Activated CD4-positive, alpha-beta T cell treated with anti-CD3 and anti-CD28 coated beads, Interleukin-2, amount 50 U/mL, for 1 hour (primary cell): ENCODE data around the gene MAK.
"Not testable (repeated sequence)": the region's sequence is repeated elsewhere in the genome, so short reads cannot be mapped to it uniquely, and the experiment has no call there.

ENCODE experiments used
- DNase-seq: peaks from one replicate; pipeline ENCODE4 v3.0.0-alpha.2; 2020

Gene MAK

GRCh38 chr6:10837995-10838793 is at the start of gene MAK:
TSS of gene MAK (minus strand) at chr6:10838539. CDS start at chr6:10830648, 7,891 bp downstream.
- DNase-seq = peak; percentile 82

GRCh38 chr6:10886691-10887502 is 48.6 kb upstream of the MAK start, which contains the start of gene SYCP2L:
TSS of gene SYCP2L (plus strand) at chr6:10887052. CDS start at chr6:10887127, 75 bp downstream.
- DNase-seq = no peak

- DNase-seq = not testable (repeated sequence)
Observed at GRCh38 chr6:10886365-10886690, 48.0 kb upstream of the MAK start.

GRCh38 chr6:10884245-10884972 is 46.1 kb upstream of the MAK start:
- DNase-seq = no peak

- no peak for DNase-seq
Observed at GRCh38 chr6:10883312-10884244, 45.2 kb upstream of the MAK start.

- DNase-seq = no peak
Observed at GRCh38 chr6:10882657-10883171, 44.4 kb upstream of the MAK start.

GRCh38 chr6:10882253-10882630 is 43.9 kb upstream of the MAK start:
- DNase-seq = not testable (repeated sequence)

GRCh38 chr6:10880366-10880765 is 42.0 kb upstream of the MAK start:
- no peak for DNase-seq

GRCh38 chr6:10877871-10878270 is 39.5 kb upstream of the MAK start:
- DNase-seq = no peak

GRCh38 chr6:10877012-10877411 is 38.7 kb upstream of the MAK start:
- DNase-seq = no peak

- no peak for DNase-seq
Observed at GRCh38 chr6:10875026-10875425, 36.7 kb upstream of the MAK start.

GRCh38 chr6:10874207-10874606 is 35.9 kb upstream of the MAK start:
- no peak for DNase-seq

- DNase-seq = no peak
Observed at GRCh38 chr6:10873374-10873773, 35.0 kb upstream of the MAK start.

- DNase-seq = no peak
Observed at GRCh38 chr6:10867952-10868351, 29.6 kb upstream of the MAK start.

GRCh38 chr6:10866709-10867108 is 28.4 kb upstream of the MAK start:
- not testable (repeated sequence) for DNase-seq

GRCh38 chr6:10863031-10863430 is 24.7 kb upstream of the MAK start:
- not testable (repeated sequence) for DNase-seq

- DNase-seq = no peak
Observed at GRCh38 chr6:10862361-10862760, 24.0 kb upstream of the MAK start.

GRCh38 chr6:10861086-10861485 is 22.7 kb upstream of the MAK start:
- DNase-seq = no peak

GRCh38 chr6:10857259-10857658 is 18.9 kb upstream of the MAK start:
- DNase-seq = no peak

GRCh38 chr6:10854922-10855632 is 16.7 kb upstream of the MAK start:
- no peak for DNase-seq

GRCh38 chr6:10853849-10854300 is 15.5 kb upstream of the MAK start:
- DNase-seq = not testable (repeated sequence)
